Ectodermal cell (in vitro differentiated cells): ENCODE measurements around the gene ATG9A.

Experiments
- H3K27ac ChIP-seq: 2 replicates; pipeline ENCODE4 v1.7.0; 2013; ENCODE audit warnings: mild to moderate bottlenecking, low read depth, low read length; ENCODE audit not compliant: insufficient read depth, poor library complexity, severe bottlenecking
- H3K27me3 ChIP-seq: 2 replicates; pipeline ENCODE4 v1.7.0; 2013; ENCODE audit warnings: mild to moderate bottlenecking, low read length; ENCODE audit not compliant: insufficient read depth, control insufficient read depth, poor library complexity, severe bottlenecking
- H3K36me3 ChIP-seq: one replicate; pipeline ENCODE4 v1.7.0; 2013; ENCODE audit warnings: low read length; ENCODE audit not compliant: control insufficient read depth, insufficient read depth
- H3K4me1 ChIP-seq: one replicate; pipeline ENCODE4 v1.7.0; 2013; ENCODE audit warnings: low read length; ENCODE audit not compliant: control insufficient read depth, insufficient read depth
- H3K4me3 ChIP-seq: 2 replicates; pipeline ENCODE4 v1.7.0; 2013; ENCODE audit warnings: low read depth, low read length, control low read depth; ENCODE audit not compliant: insufficient read depth
- H3K9me3 ChIP-seq: 2 replicates; pipeline ENCODE4 v1.7.0; 2013; ENCODE audit warnings: mild to moderate bottlenecking, low read length, moderate library complexity; ENCODE audit not compliant: control insufficient read depth
- WGBS, 2 experiments: methylation state at CpG; one replicate each; pipeline ENCODE4 v1.1.7; 2013; ENCODE audit warnings: missing lambda C conversion rate in 2 of 2; 5-methylcytosine and 5-hydroxymethylcytosine counted together

The ATG9A gene

DNA sequence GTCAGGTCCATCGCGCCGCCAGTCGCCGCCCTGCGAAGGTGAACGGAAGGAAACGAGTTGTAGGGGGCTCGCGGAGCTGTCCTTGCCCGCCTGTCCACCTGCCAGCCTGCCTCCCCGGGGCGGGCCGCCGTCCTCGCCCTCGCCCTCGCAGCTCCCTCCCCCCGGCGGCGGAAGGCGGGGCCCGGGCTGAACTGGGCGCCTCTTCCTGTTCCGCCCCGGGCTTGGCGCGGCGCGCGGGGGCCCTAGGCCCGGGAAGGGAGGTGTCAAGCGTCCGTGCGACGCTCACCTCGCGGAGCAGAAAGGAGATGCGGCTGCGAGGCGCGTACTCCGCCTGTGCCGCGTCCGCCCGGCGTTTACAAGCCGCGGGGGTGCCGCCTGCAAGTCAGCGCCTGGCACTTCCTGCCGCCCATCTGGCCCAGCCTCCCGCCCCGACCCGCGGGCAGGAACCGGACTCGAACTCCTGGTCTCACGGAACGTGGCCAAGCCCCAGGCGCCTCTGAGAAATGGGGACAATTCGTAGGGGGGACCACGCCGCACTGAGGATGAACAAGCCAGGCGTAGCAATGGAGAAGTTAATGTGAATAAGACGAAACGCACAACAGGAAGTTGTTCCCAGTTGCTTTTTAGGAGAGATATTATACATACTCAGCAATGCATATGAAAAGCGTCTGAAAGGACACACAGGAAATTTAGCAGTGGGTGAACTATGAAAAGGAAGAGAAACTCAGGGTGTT, 52.5 kb downstream of the ATG9A start, which contains the start of gene CNPPD1:
Gene CNPPD1, minus strand, starts transcription at position 108 of the 734 bp plus-strand sequence. Its CDS starts 97 bp downstream, at position 11.
- WGBS, 2 experiments, result 0 to 1% methylated on average over 67 to 69 of the region's 69 CpGs
- peaks cover 24% of the 10 kb centered on the region for H3K36me3 ChIP-seq

DNA sequence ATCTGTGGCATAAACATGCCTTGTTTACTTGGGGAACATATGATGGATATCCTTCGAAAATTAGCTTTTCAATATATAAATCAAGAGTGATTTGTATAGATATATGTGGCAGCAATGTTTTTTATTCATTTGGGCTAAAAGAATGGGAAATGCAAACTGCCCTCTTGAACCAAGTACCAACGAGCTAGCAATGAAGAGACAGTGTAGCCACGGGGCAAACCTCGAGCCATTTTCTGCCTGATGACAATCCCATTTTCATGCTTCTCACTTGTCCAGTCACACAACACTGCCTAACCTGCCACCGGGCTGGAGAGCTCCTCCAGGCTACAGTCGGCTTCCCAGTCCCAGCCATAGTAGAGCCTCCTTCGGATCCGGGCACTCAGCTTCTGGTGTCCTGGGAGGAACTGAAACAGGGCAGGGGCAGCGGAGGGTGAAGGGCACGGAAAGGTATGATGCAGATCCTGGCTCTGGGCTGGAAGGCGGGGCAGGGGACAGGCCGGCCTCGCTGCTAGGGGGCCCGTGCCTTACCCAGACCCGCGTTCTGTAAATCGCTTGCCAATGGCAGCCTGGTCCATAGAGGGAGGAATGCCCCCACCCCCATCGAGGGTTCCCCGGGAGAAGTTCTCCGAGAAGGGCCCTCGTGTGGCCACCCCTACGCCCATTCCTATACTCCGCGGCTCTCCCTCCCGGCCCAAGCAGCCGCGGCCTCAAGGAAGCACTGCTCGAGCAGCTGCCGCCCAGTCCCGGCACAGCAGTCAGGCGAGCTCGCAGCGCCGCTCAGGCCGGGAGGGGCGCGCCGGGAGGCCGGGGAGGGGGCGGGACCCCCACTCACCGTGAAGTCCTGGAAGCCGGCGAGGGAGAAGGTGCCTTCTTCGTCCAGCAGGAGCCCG, 53.3 kb downstream of the ATG9A start:
- Histone ChIP-seq H3K36me3 (peaks cover 16% of the 10 kb centered on the region), H3K9me3 (no peaks in the 10 kb centered on the region), H3K27me3 (no peaks in the 10 kb centered on the region), H3K4me3 (peak overlapping the region; percentile 88), H3K4me1 (peaks cover 15% of the 10 kb centered on the region), H3K27ac (no peak overlapping the region)
- WGBS, 2 experiments, result 4 to 5% methylated on average over 45 of the region's 45 CpGs

More for the DNA sequence above, 52.5 kb downstream of the ATG9A start, which contains the start of gene CNPPD1:
- peaks cover 15% of the 10 kb centered on the region for H3K4me1 ChIP-seq
- H3K27ac ChIP-seq, result peak within 1 kb of the TSS; percentile 67
- H3K9me3 ChIP-seq, result no peaks in the 10 kb centered on the region
- H3K27me3 ChIP-seq, result no peaks in the 10 kb centered on the region
- H3K4me3 ChIP-seq, result peak within 1 kb of the TSS; percentile 88

DNA sequence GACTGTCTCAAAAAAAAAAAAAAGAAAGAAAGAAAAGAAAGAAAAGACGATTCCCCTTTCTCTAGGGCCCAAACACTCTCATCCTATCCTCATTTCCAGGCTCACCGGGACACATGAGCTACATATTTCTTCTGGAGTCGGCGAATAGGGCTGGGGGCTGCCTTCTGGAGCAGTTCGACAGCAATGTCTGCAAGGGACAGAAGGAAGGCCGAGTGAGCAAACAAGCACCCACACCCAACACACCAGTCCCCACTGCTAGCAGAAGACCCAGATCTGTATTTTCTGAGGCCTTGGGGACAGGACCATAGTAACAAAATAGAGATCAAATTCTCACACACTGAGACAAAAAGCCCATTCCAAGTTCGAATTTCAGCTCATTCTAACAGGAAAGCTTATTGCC, 54.0 kb downstream of the ATG9A start:
- peaks cover 11% of the 10 kb centered on the region for H3K36me3 ChIP-seq
- H3K4me3 ChIP-seq, result peak overlapping the region; percentile 88
- H3K9me3 ChIP-seq, result no peaks in the 10 kb centered on the region
- WGBS, 2 experiments, result 90 to 91% methylated on average over 7 of the region's 7 CpGs
- H3K27ac ChIP-seq, result no peak overlapping the region
- H3K4me1 ChIP-seq, result peaks cover 15% of the 10 kb centered on the region
- H3K27me3 ChIP-seq, result no peaks in the 10 kb centered on the region

DNA sequence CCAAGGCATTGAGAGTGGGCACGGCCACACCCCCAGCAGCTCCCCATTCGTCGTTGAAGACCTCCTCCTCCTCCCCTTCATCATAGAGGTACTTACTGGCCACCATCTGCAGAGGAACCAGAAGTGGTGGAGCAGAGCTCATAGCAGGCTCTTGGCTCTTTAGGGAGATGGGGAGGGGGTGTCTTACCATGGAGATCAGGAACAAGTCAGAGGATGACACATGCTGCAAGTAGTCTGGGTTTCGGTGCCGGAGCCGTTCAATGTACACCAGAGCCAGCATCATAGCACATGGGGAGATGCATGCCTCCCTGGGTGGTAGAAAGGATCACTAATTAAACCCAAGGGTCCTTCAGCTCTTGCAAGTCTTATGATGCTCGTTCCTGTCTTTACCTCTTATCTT, 54.6 kb downstream of the ATG9A start:
- peaks cover 15% of the 10 kb centered on the region for H3K4me1 ChIP-seq
- no peaks in the 10 kb centered on the region for H3K9me3 ChIP-seq
- H3K27ac ChIP-seq, result no peak overlapping the region
- H3K27me3 ChIP-seq, result no peaks in the 10 kb centered on the region
- WGBS, 2 experiments, result 92 to 93% methylated on average over 7 of the region's 7 CpGs
- H3K36me3 ChIP-seq, result peaks cover 4% of the 10 kb centered on the region
- H3K4me3 ChIP-seq, result no peak overlapping the region

DNA sequence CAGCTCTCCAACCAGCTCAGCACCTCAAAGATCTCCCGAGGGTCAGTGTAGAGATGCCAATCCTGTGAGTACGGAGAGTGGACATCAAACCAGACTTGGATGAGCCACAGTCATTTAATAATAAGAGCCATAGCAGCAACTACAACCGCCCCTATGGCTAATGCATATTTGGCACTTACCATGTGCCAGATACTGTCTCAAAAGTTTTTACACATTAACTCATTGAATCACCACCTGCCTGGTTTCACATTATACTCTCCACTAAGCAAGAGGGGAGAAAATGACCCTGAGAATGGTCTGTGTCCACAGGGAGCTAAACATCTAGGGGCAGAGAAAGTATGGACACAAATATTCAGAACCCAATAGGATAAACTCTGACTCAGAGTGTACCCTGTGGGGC, 55.3 kb downstream of the ATG9A start:
- Histone ChIP-seq H3K9me3 (no peaks in the 10 kb centered on the region), H3K4me3 (no peak overlapping the region), H3K4me1 (peaks cover 12% of the 10 kb centered on the region), H3K27ac (no peak overlapping the region), H3K27me3 (no peaks in the 10 kb centered on the region), H3K36me3 (no peaks in the 10 kb centered on the region)
- 88 to 97% methylated on average over 3 of the region's 3 CpGs for WGBS, 2 experiments

DNA sequence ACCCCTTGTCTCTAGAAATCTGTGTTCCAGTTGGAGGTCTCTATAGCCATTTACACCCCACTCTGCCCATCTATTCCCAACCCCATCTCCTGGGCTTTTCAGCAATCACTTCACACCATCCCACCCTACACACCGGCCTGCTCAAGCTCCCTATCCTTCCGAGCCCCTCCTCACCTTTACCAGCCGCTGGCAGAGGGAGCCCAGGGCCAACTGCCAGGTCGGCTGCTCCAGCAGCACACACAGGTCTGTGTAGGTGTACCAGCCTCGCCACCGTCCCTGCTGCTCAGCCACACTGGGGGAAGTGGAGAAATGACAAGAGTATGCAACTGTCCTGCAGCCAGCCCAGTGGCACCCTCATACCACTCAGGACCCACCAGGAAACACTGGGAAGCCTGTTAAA, 56.3 kb downstream of the ATG9A start:
- H3K4me1 ChIP-seq, result peaks cover 6% of the 10 kb centered on the region
- 93 to 95% methylated on average over 6 of the region's 6 CpGs for WGBS, 2 experiments
- no peaks in the 10 kb centered on the region for H3K36me3 ChIP-seq
- H3K4me3 ChIP-seq, result no peak overlapping the region
- no peaks in the 10 kb centered on the region for H3K27me3 ChIP-seq
- no peak overlapping the region for H3K27ac ChIP-seq
- H3K9me3 ChIP-seq, result no peaks in the 10 kb centered on the region

DNA sequence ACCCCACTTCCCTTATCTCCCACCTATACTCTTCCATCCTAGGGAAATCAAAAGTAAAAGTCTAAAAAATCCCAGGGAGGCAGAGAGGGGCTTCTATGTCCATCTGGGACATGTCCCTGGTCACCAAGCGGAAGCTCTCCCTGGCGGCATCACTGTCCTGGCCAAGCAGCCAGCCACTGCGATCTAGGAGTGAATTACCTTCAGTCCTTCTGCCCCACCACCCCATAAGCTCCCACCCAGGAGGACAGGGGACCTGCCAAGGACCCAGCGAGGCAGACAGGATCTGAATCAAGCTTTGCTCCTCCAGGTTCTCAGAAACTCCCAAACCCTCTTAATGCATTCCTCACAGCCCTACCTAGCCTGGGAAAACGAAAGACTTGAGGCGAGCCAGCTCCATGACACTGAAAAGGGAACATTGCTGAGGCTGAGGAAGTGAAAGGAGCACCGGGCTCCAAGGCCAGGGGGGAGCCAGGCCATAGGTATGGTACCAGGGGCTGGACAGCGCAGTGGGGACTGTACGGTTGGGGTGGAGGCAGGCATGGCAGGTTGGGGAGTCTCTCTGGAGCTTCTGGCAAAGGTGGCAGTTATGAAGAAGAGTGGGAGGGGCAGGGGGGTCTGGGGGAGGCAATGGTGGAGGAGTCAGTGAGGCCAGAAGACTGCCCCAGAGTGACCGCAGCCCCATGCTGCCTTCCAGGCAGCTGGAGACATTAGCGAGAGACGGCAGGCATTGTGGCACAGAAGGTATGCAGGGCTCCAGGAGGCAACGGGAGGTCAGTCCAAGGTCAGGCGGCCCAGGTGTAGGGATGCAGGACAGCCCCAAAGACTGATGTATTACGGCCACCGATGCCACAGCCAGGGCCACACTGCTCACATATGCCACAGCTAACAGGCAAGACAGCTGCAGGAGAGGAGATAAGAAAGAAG, 56.9 kb downstream of the ATG9A start:
- Histone ChIP-seq H3K9me3 (no peaks in the 10 kb centered on the region), H3K4me1 (peaks cover 6% of the 10 kb centered on the region), H3K27ac (no peak overlapping the region), H3K36me3 (no peaks in the 10 kb centered on the region), H3K27me3 (no peaks in the 10 kb centered on the region), H3K4me3 (no peak overlapping the region)
- 90% methylated on average over 16 of the region's 16 CpGs for WGBS, 2 experiments

DNA sequence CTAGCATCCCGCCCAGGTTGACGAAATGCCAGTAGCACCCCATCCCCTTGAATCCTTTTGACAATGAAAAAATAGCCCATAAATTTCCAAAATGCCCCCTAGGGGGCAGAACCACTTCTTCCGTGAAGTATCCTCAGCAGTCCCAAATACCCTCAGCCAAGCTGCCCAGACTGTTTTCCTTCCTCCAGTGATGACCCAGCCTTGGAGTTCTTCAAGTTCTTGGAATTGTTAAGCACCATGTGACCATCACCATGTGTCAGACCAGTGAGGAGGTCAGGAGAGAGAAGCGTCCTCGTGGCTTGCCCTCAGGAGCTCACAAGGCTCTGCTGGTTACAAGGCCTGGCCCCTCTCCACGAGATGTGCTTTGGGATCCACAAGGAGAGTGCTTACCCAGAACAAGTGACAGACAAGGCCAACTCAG, 58.2 kb downstream of the ATG9A start:
- H3K27me3 ChIP-seq, result no peaks in the 10 kb centered on the region
- WGBS, 2 experiments, result 63 to 65% methylated on average over 6 of the region's 6 CpGs
- H3K4me3 ChIP-seq, result no peak overlapping the region
- H3K27ac ChIP-seq, result no peak overlapping the region
- no peaks in the 10 kb centered on the region for H3K9me3 ChIP-seq
- peaks cover 6% of the 10 kb centered on the region for H3K4me1 ChIP-seq
- H3K36me3 ChIP-seq, result no peaks in the 10 kb centered on the region

DNA sequence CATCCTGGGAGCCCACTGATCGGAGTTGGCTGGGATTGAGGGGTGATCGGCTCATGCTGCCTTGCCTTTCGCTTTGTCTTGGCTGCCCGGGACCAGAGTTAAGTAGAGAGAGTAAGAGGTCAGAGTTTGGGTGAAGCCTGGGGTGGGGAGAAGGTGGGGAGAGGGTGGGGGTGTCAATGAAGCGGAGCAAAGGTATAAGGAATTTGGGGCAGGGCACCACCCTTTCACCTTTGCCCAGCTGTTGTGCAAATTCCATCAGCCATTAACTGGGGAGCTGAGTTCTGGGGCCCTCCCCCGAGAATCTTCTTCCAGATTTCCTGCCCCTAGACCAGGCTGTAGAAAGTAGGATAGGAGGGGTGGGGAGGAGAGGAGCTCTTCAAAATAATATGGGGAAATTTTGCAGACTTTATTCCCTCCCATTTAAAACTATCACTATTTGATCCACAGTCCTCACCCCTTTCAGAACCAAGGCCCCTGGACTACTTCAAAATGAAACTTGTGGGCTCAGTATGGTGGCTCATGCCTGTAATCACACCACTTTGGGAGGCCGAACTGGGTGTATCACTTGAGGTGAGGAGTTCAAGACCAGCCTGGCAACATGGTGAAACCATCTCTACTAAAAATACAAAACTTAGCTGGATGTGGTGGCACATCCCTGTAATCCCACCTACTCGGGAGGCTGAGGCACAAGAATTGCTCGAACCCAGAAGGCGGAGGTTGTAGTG, 59.3 kb downstream of the ATG9A start, which contains the start of gene SLC23A3:
Gene SLC23A3, minus strand, starts transcription at position 100 of the 725 bp plus-strand sequence. Its CDS starts 45 bp downstream, at position 55.
- Histone ChIP-seq H3K36me3 (no peaks in the 10 kb centered on the region), H3K27ac (no peak within 1 kb of the TSS), H3K27me3 (no peaks in the 10 kb centered on the region), H3K4me1 (no peaks in the 10 kb centered on the region), H3K4me3 (no peak within 1 kb of the TSS), H3K9me3 (no peaks in the 10 kb centered on the region)
- 89 to 90% methylated on average over 10 of the region's 10 CpGs for WGBS, 2 experiments
